Breast epithelium (tissue), 4 donors: ENCODE results near the gene FCAMR. TPM values are rescaled to one million over a fixed set of nuclear protein-coding genes. Genes with fewer than 3 reads are reported as not detected.

ENCODE experiments used
- DNase-seq, 2 donors: peaks; one replicate each; pipeline ENCODE4 v3.0.0-alpha.2; 2019; ENCODE audit warnings: low spot score in 2 of 2
- H3K27ac ChIP-seq, 2 donors: fragments of 200-600 bp; sonication (generic) in 1 of 2; one replicate each; pipeline ENCODE4 v1.5.1; 2016 to 2019; ENCODE audit warnings: mild to moderate bottlenecking in 1 of 2
- H3K27me3 ChIP-seq, 2 donors: fragments of 200-600 bp; sonication (generic) in 1 of 2; one replicate each; pipeline versions ENCODE4 v1.5.1 to v1.6.0; 2017 to 2019; ENCODE audit warnings: control low read depth in 1 of 2, mild to moderate bottlenecking in 1 of 2
- H3K36me3 ChIP-seq: fragments of 200-600 bp; one replicate; pipeline ENCODE4 v1.5.1; 2019
- H3K4me1 ChIP-seq, 2 donors: fragments of 200-600 bp; sonication (generic); one replicate each; pipeline ENCODE4 v1.5.1; 2016 to 2019; ENCODE audit warnings: control low read depth in 1 of 2
- H3K4me3 ChIP-seq, 3 donors: fragments of 200-600 bp; sonication (generic); 1 replicate in 2 of 3; 2 replicates in 1 of 3; pipeline ENCODE4 v1.5.1; 2016 to 2019; ENCODE audit warnings: mild to moderate bottlenecking in 3 of 3, moderate library complexity in 2 of 3
- H3K9me3 ChIP-seq, 2 donors: fragments of 200-600 bp; sonication (generic) in 1 of 2; one replicate each; pipeline ENCODE4 v1.5.1; 2016 to 2019; ENCODE audit warnings: control low read depth in 1 of 2
- POLR2A ChIP-seq: fragments of 450-650 bp; IDR thresholded peaks from one replicate; pipeline ENCODE4 v1.6.1; 2016; ENCODE audit warnings: antibody characterized with exemption, mild to moderate bottlenecking, moderate library complexity
- POLR2AphosphoS5 ChIP-seq, 3 donors: sonication (generic); formaldehyde crosslinking; IDR thresholded peaks; one replicate each; pipeline ENCODE4 v1.6.1; 2017; ENCODE audit warnings: antibody characterized with exemption in 3 of 3
- intact Hi-C: fragments of 100-400 bp; cut with DNase I; formaldehyde crosslinking; loops from one replicate; pipeline ENCODE4 v1.15.1; 2023; ENCODE audit warnings: low total_unique reads
- total RNA-seq, 3 donors: library from RNA; depleted of rRNA; stranded (reverse); fragments of >200 nt; gene quantifications; one replicate each; pipeline ENCODE4 v1.1.0, GENCODE V29; 2016
- TF ChIP-seq, protein P1 (sequence below), 3 donors: fragments of 450-650 bp; IDR thresholded peaks; one replicate each; pipeline ENCODE4 v1.5.1; 2016 to 2017; ENCODE audit warnings: antibody characterized with exemption in 3 of 3, mild to moderate bottlenecking in 3 of 3, moderate library complexity in 3 of 3

Gene FCAMR
- total RNA-seq: not detected

- H3K36me3 ChIP-seq: no peaks in the 10 kb centered on the region
- no peaks in the 10 kb centered on the region for H3K9me3 ChIP-seq
- no peaks in the 10 kb centered on the region for H3K27me3 ChIP-seq
- DNase-seq: no peak
- H3K4me3 ChIP-seq: no peak within 1 kb of the TSS
- intact Hi-C loops: no loop called here
- TF ChIP-seq POLR2A (no peak), POLR2AphosphoS5 (IDR thresholded peaks at IDR 0.05) (no peak)
- TF ChIP-seq, protein P1, sequence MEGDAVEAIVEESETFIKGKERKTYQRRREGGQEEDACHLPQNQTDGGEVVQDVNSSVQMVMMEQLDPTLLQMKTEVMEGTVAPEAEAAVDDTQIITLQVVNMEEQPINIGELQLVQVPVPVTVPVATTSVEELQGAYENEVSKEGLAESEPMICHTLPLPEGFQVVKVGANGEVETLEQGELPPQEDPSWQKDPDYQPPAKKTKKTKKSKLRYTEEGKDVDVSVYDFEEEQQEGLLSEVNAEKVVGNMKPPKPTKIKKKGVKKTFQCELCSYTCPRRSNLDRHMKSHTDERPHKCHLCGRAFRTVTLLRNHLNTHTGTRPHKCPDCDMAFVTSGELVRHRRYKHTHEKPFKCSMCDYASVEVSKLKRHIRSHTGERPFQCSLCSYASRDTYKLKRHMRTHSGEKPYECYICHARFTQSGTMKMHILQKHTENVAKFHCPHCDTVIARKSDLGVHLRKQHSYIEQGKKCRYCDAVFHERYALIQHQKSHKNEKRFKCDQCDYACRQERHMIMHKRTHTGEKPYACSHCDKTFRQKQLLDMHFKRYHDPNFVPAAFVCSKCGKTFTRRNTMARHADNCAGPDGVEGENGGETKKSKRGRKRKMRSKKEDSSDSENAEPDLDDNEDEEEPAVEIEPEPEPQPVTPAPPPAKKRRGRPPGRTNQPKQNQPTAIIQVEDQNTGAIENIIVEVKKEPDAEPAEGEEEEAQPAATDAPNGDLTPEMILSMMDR (IDR thresholded peaks at IDR 0.05): no peak
- no peak within 1 kb of the TSS for H3K27ac ChIP-seq
- H3K4me1 ChIP-seq: no peaks in the 10 kb centered on the region
Measured at GRCh38 chr1:206970446-206970845, at the start of gene FCAMR. FCAMR (minus strand) TSS chr1:206970460; CDS start chr1:206970125, 335 bp downstream.

GRCh38 chr1:207019661-207020060, 49.4 kb upstream of the FCAMR start:
- no peak for DNase-seq
- Histone ChIP-seq H3K27me3 (no peaks in the 10 kb centered on the region), H3K4me1 (peaks cover 0 to 10% of the 10 kb centered on the region in 2 donors), H3K9me3 (no peaks in the 10 kb centered on the region), H3K36me3 (no peaks in the 10 kb centered on the region), H3K27ac (peak overlapping the region; percentile 65 to 93), H3K4me3 (no peak overlapping the region)
- TF ChIP-seq, protein P1 (IDR thresholded peaks at IDR 0.05): no peak
- TF ChIP-seq POLR2AphosphoS5 (IDR thresholded peaks at IDR 0.05) (no peak), POLR2A (no peak)
- intact Hi-C loops: no loop called here

DNA sequence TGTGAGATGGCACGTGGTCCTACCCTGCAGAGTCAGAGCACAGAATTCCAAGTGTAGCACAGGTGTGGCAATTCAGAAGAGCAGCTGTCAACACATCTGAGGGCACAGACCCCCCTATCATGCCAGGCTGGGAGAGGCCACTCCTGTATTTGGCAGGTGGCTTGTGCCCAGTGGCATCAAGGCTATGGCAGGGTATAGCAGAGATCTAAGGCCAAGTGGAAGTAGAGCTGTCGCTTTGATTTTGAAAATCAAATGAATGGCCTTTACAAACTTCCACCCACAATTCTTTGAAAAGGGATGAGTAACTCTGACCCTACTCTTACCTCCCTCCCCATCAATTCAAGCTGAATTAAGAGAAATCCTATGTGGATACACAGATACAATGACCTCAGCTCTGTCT, 48.9 kb upstream of the FCAMR start:
- no peak for DNase-seq
- Histone ChIP-seq H3K9me3 (no peaks in the 10 kb centered on the region), H3K27ac (peak overlapping the region; percentile 33 to 93), H3K4me1 (peaks cover 0 to 5% of the 10 kb centered on the region in 2 donors), H3K4me3 (no peak overlapping the region), H3K27me3 (no peaks in the 10 kb centered on the region), H3K36me3 (no peaks in the 10 kb centered on the region)
- TF ChIP-seq POLR2AphosphoS5 (IDR thresholded peaks at IDR 0.05) (no peak), POLR2A (no peak)
- TF ChIP-seq, protein P1 (IDR thresholded peaks at IDR 0.05): no peak
- intact Hi-C loops: no loop called here

GRCh38 chr1:207018707-207019106, 48.4 kb upstream of the FCAMR start:
- Histone ChIP-seq H3K9me3 (no peaks in the 10 kb centered on the region), H3K27me3 (no peaks in the 10 kb centered on the region), H3K27ac (peak overlapping the region; percentile 33 to 93), H3K4me3 (no peak overlapping the region), H3K4me1 (peaks cover 0 to 5% of the 10 kb centered on the region in 2 donors), H3K36me3 (no peaks in the 10 kb centered on the region)
- no peak for TF ChIP-seq POLR2AphosphoS5 (IDR thresholded peaks at IDR 0.05)
- TF ChIP-seq, protein P1 (IDR thresholded peaks at IDR 0.05): no peak
- TF ChIP-seq POLR2A: no peak
- intact Hi-C loops: no loop called here
- no peak for DNase-seq

GRCh38 chr1:207017615-207018559, 47.6 kb upstream of the FCAMR start:
- Histone ChIP-seq H3K27me3 (no peaks in the 10 kb centered on the region), H3K27ac (peak overlapping the region; percentile 39 to 93), H3K4me1 (peaks cover 0 to 5% of the 10 kb centered on the region in 2 donors), H3K9me3 (no peaks in the 10 kb centered on the region), H3K36me3 (no peaks in the 10 kb centered on the region), H3K4me3 (no peak overlapping the region)
- DNase-seq: peak in 1 of 2 donors; percentile 77
- intact Hi-C loops: no loop called here
- TF ChIP-seq, protein P1 (IDR thresholded peaks at IDR 0.05): no peak
- TF ChIP-seq POLR2AphosphoS5 (IDR thresholded peaks at IDR 0.05): peak in 1 of 3 donors; percentile 57
